ENCODE data around the gene CDH18. TPM values are rescaled to one million over a fixed set of nuclear protein-coding genes. Genes with fewer than 3 reads are reported as not detected.

The CDH18 gene
- total RNA-seq, 2 experiments from 2014 or later = not detected

- Histone ChIP-seq H3K36me3 (ENCODE audit: insufficient read depth, low read length) (no peaks in the 10 kb centered on the region), H4K20me1 (ENCODE audit: insufficient read depth, low read length) (no peaks in the 10 kb centered on the region), H3K27ac (ENCODE audit: low read depth, low read length, poor library complexity, severe bottlenecking) (no peak overlapping the region), H3K4me2 (ENCODE audit: low read length) (no peak overlapping the region), H3K9me2 (ENCODE audit: insufficient read depth, low read length) (no peaks in the 10 kb centered on the region), H2AFZ (ENCODE audit: low read length) (no peak overlapping the region), H3K9me3 (ENCODE audit: low read length) (no peaks in the 10 kb centered on the region), H3K4me1 (ENCODE audit: insufficient read depth, low read length, poor library complexity, severe bottlenecking) (no peaks in the 10 kb centered on the region), H3K79me2 (ENCODE audit: insufficient read depth, low read depth, low read length) (no peaks in the 10 kb centered on the region), H3K4me3 (ENCODE audit: low read depth, low read length, poor library complexity, severe bottlenecking) (no peak overlapping the region)
- ChIA-PET CTCF (ENCODE audit: unreplicated experiment) (no interaction called here), POLR2A (no interaction called here)
- TF ChIP-seq CTCF (conservative IDR thresholded peaks at IDR 0.05; ENCODE audit: low read length) (no peak), EZH2phosphoT487 (IDR thresholded peaks at IDR 0.05; ENCODE audit: borderline replicate concordance, low read depth, low read length) (no peak)
- intact Hi-C loops (cut with micrococcal nuclease; ENCODE audit: unreplicated experiment) = no loop called here
- no TSS peak for BruUV-seq (replicated peaks)
- no peak for DNase-seq (ENCODE audit: low spot score)
Measured at GRCh38 chr5:19626211-19626610, 361.8 kb downstream of the CDH18 start.

- intact Hi-C loops (cut with micrococcal nuclease; ENCODE audit: unreplicated experiment) = no loop called here
- H3K4me2 ChIP-seq (ENCODE audit: low read length) = no peak overlapping the region
- no peaks in the 10 kb centered on the region for H3K9me2 ChIP-seq (ENCODE audit: insufficient read depth, low read length)
- H3K27ac ChIP-seq (ENCODE audit: low read depth, low read length, poor library complexity, severe bottlenecking) = no peak overlapping the region
- H3K4me1 ChIP-seq (ENCODE audit: insufficient read depth, low read length, poor library complexity, severe bottlenecking) = no peaks in the 10 kb centered on the region
- no TSS peak for BruUV-seq (replicated peaks)
- ChIA-PET CTCF (ENCODE audit: unreplicated experiment) (no interaction called here), POLR2A (no interaction called here)
- H3K4me3 ChIP-seq (ENCODE audit: low read depth, low read length, poor library complexity, severe bottlenecking) = no peak overlapping the region
- H3K36me3 ChIP-seq (ENCODE audit: insufficient read depth, low read length) = no peaks in the 10 kb centered on the region
- H2AFZ ChIP-seq (ENCODE audit: low read length) = no peak overlapping the region
- DNase-seq (ENCODE audit: low spot score) = no peak
- no peaks in the 10 kb centered on the region for H3K9me3 ChIP-seq (ENCODE audit: low read length)
- no peaks in the 10 kb centered on the region for H4K20me1 ChIP-seq (ENCODE audit: insufficient read depth, low read length)
- no peaks in the 10 kb centered on the region for H3K79me2 ChIP-seq (ENCODE audit: insufficient read depth, low read depth, low read length)
- no peak for TF ChIP-seq EZH2phosphoT487 (IDR thresholded peaks at IDR 0.05; ENCODE audit: borderline replicate concordance, low read depth, low read length)
- TF ChIP-seq CTCF (conservative IDR thresholded peaks at IDR 0.05; ENCODE audit: low read length) = no peak
Measured at GRCh38 chr5:19625562-19625961, 362.4 kb downstream of the CDH18 start.

DNA sequence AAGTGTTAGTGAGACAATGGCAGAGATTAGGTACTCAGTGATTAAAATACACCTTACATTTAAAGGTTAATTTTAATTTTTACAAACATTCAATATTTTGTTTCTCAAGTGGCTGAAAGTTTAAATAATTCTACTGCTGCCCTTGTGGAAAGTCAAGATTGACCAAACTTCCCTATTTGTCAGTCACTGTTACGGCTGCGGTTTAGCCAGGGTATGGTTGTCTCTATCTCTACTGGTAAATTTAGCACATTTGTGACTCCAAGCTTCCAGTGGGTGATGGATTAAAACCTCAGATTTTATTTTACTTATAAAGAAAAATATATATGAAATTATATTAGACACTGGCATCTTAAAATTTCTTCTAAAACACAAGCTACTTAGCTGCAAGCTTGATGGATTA, 368.4 kb downstream of the CDH18 start:
- no TSS peak for BruUV-seq (replicated peaks)
- DNase-seq (ENCODE audit: low spot score) = no peak

More for the DNA sequence above, 368.4 kb downstream of the CDH18 start:
- Histone ChIP-seq H3K4me3 (ENCODE audit: low read depth, low read length, poor library complexity, severe bottlenecking) (no peak overlapping the region), H3K36me3 (ENCODE audit: insufficient read depth, low read length) (no peaks in the 10 kb centered on the region), H3K4me1 (ENCODE audit: insufficient read depth, low read length, poor library complexity, severe bottlenecking) (no peaks in the 10 kb centered on the region), H3K27ac (ENCODE audit: low read depth, low read length, poor library complexity, severe bottlenecking) (no peak overlapping the region), H3K9me3 (ENCODE audit: low read length) (no peaks in the 10 kb centered on the region), H2AFZ (ENCODE audit: low read length) (no peak overlapping the region), H3K79me2 (ENCODE audit: insufficient read depth, low read depth, low read length) (no peaks in the 10 kb centered on the region), H4K20me1 (ENCODE audit: insufficient read depth, low read length) (no peaks in the 10 kb centered on the region), H3K4me2 (ENCODE audit: low read length) (no peak overlapping the region), H3K9me2 (ENCODE audit: insufficient read depth, low read length) (no peaks in the 10 kb centered on the region)
- intact Hi-C loops (cut with micrococcal nuclease; ENCODE audit: unreplicated experiment) = loop anchor here (10.0 kb wide), 1 partner anchor 1225 kb away; no protein-coding TSS in a partner anchor
- ChIA-PET CTCF (ENCODE audit: unreplicated experiment) (no interaction called here), POLR2A (interaction anchor here (0.6 to 2.1 kb wide), 4 partner anchors 10 to 792 kb away, joined by 3 to 7 read pairs (median 4); no protein-coding TSS in a partner anchor)
- no peak for TF ChIP-seq CTCF (conservative IDR thresholded peaks at IDR 0.05; ENCODE audit: low read length)
- TF ChIP-seq EZH2phosphoT487 (IDR thresholded peaks at IDR 0.05; ENCODE audit: borderline replicate concordance, low read depth, low read length) = no peak
